Activated CD4-positive, alpha-beta T cell treated with anti-CD3 and anti-CD28 coated beads, Interleukin-2, amount 50 U/mL, for 4 hours (primary cell): ENCODE measurements around the gene PLK3.
"Not testable (repeated sequence)": the region's sequence is repeated elsewhere in the genome, so short reads cannot be mapped to it uniquely, and the experiment has no call there.

Experiments
- DNase-seq, 2 experiments: peaks; one replicate each; pipeline ENCODE4 v3.0.0-alpha.2; 2020

Gene PLK3

DNA sequence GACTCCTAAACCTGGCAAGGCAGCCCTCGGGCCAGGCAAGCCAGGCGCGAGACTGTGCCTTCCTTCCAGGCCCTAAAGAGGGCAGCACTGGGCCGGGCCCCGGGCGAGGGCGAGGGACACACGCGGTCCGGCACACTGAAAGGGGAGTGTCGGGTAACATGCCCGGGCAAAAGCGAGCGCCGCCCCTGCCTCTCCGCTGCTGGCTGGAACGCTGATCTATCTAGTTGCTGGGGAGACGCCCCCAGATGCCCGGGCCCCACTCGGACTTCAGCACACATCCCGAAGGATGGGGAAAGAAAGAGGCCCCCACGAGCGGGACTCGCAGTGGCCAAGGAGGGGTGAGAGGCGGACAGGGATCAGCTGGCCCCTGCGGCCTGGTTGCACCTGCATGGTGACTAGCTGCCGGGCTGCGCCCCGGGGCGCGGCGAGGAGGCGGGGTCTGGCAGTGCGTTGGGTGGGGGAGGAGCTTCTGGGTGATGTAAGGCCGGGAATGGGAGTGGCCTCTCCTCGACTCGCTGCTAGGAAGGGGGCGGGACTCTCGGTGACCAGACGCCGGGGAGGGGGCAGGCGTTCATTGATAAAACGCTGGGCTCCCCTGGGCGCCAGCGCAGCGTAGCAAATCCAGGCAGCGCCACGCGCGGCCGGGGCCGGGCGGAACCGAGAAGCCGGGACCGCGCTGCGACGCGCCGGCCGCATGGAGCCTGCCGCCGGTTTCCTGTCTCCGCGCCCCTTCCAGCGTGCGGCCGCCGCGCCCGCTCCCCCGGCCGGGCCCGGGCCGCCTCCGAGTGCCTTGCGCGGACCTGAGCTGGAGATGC is at the start of gene PLK3:
TSS of gene PLK3 (plus strand) at position 608 of the 815 bp plus-strand sequence. CDS start at position 695, 87 bp downstream.
- peak; percentile 98 for DNase-seq

DNA sequence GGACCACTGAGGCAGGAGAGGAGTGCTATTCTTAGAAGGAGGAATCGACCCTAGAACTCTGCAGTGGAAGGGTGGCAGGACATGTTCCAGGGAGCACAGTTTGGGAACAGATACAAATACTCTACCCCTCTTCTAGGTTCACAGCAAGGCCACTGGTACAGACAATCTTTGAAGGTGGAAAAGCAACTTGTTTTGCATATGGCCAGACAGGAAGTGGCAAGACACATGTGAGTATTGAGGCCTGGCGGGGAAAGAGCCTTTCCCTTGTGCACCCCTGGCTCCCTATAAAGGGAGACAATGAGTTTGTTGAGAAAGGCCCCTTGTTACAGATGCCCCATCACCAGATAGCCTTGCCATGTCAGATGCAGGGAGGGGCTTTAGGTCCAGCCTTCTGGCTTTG is 42.8 kb upstream of the PLK3 start:
- DNase-seq: no peak

DNA sequence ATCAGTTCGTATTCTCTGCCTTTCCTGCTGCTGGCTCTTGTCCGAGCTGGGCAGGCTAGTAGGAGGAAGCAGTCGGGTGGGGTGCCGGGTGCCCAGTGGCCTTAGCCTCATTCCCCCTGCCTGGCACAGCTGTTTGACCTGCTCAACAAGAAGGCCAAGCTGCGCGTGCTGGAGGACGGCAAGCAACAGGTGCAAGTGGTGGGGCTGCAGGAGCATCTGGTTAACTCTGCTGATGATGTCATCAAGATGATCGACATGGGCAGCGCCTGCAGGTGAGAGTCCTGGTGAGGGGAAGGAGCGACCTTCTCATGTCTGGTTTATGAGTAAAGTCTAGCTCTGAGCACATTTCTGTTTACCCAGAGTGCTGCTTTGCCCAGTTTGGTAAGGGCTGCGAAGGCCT is 41.1 kb upstream of the PLK3 start:
- no peak for DNase-seq

DNA sequence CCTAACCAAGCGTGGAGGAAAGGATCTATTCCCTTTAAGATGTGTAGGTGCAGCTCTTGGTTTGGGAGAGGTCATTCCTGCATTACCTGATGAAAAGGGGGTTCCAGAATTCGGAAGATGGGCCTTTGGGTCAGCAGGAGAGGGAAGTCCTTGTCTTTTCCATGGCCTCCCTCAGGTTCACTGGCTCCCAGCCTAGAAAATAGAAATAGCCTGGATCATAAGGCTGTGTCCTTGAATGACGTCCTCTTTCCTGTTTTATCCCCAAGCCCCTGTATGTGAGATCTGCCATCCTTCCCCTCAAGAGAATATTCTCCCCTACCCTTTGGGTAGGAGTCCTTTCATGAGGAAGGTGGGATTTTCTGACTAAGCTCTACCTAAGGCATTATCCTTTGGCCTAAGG is 39.3 kb upstream of the PLK3 start:
- no peak for DNase-seq

DNA sequence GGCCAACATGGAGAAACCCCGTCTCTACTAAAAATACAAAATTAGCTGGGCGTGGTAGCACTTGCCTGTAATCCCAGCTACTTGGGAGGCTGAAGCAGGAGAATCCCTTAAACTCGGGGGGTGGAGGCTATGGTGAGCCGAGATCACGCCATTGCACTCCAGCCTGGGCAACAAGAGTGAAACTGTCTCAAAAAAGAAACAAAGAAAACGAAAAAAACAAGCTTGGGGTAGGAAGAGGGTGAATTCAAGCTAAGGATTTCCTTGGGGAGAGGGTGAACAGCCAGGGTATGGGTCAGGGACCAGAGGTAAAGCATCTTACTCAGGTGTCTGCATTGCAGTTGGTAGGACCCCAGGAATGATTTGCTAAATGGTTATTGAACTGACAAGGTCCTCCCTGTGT is 33.8 kb upstream of the PLK3 start:
- not testable (repeated sequence) for DNase-seq

DNA sequence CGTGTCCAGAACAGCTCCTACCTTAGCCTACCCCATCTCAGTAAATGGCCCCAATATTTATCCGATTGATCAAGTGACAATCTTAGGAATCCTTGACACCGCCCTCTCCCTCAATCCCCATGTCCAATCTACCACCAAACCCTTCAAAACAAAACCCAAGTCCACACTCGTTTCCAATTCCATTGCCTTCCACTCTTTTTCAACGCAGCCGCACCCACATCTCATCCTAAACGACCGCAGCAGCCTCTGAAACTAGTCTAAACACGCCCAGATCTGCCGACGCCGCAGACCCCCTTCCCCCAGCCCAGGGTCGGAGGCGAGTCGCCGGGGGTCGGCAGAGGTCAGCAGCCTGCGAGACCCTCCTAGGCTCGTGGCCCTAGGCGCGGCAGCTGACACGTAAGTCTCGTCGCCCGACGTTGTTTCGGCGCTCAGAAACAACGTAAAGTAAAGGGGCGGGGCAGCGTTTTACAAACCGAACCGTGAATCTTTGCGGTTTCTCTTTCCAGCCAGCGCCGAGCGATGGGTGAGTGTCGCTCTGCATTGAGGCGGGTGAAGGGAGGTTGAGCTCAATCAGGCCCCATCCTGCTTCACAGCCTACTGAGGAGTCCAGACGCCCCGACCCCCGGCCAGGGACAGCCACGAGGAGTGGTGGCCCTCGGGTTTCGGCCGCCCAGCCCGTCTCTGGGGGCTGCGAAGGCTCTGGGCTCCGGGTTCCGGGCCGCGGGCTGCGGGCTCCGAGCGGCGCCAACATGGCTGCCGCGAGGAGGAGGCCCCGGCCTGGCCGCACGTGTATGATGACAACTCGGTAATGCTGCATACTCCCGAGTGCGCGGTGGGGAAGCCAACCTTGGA is 24.9 kb upstream of the PLK3 start, which contains the start of gene RPS8:
TSS of gene RPS8 (plus strand) at position 463 of the 852 bp plus-strand sequence. CDS start at position 520, 57 bp downstream.
- DNase-seq: peak; percentile 86

DNA sequence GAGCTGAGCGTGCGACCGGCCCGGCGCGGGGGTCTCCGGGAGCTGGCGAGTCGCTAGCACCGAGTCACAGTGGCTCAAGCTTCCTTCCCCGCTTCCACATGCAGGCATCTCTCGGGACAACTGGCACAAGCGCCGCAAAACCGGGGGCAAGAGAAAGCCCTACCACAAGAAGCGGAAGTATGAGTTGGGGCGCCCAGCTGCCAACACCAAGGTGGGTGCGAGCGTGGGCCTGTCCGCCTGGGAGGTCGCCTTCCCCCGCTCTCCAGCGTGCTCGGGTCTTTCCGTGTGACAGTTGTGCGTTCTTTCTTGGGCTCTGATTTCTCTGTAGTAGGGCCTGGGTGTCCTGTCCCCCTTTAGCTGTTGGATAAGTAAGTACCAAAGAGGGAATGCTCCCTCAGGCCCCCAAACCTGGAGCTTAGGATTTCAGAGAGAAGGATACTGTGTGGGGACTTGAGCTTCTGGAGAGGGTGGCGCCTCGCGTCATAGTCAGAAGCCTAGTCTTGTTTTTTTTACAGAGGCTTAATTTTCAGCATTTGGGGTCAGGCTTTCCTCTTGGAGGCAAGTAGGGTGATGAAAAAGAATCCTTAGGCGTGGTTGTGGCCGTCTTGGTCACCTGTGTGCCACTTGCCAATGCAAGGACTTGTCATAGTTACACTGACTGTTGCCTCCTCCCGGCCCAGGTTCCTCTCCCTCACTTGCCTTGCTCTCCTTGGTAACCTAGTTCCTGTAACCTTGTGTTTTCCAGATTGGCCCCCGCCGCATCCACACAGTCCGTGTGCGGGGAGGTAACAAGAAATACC is 24.0 kb upstream of the PLK3 start:
- peak; percentile 33 to 55 for DNase-seq

DNA sequence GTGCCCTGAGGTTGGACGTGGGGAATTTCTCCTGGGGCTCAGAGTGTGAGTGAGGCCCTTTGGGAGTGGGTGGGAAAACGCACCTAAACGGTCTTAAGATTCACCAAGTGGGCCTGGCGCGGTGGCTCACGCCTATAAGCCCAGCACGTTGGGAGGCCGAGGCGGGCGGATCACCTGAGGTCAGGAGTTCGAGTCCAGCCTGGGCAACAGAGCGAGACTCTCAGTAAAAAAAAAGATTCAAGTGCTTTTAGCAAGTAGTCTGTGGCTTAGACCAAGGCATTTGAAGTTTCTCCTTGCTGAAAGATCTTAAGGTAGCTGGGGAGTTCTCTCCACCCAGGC is 23.5 kb upstream of the PLK3 start:
- no peak for DNase-seq

DNA sequence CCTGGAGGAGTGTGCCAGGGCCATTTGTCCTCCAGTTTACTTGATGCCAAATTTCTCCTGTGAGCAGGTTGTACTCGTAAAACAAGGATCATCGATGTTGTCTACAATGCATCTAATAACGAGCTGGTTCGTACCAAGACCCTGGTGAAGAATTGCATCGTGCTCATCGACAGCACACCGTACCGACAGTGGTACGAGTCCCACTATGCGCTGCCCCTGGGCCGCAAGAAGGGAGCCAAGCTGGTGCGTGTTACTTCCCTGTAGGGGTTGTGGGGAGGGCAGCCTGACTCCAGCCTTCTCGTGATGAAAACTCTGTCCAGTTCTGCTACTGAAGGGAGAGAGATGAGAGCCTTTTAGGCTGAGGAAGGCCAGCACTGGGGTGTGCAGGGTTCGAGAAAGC is 22.6 kb upstream of the PLK3 start:
- DNase-seq: no peak

DNA sequence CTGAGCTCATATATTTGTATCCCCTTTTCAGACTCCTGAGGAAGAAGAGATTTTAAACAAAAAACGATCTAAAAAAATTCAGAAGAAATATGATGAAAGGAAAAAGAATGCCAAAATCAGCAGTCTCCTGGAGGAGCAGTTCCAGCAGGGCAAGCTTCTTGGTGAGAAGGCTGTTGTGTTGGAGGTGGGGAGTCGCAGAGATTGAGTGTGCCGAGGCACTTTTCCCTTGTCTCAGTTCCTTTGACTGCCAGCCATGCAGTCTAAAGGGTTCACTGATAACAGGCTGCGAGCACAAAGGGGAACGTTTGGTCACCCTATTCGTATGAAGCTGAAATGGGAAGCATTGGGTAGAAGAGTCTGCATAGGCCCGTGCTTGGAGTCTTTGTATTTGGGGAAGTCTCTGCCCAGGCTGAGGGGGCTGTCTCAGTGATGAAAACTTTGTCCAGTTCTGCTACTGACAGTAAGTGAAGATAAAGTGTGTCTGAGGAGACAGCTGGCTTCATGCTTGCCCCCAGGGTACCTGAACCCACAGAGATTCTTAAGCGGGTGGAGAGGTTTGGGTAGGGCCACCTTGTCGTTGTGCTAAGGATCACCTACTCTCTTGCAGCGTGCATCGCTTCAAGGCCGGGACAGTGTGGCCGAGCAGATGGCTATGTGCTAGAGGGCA is 22.1 kb upstream of the PLK3 start:
- DNase-seq: no peak

DNA sequence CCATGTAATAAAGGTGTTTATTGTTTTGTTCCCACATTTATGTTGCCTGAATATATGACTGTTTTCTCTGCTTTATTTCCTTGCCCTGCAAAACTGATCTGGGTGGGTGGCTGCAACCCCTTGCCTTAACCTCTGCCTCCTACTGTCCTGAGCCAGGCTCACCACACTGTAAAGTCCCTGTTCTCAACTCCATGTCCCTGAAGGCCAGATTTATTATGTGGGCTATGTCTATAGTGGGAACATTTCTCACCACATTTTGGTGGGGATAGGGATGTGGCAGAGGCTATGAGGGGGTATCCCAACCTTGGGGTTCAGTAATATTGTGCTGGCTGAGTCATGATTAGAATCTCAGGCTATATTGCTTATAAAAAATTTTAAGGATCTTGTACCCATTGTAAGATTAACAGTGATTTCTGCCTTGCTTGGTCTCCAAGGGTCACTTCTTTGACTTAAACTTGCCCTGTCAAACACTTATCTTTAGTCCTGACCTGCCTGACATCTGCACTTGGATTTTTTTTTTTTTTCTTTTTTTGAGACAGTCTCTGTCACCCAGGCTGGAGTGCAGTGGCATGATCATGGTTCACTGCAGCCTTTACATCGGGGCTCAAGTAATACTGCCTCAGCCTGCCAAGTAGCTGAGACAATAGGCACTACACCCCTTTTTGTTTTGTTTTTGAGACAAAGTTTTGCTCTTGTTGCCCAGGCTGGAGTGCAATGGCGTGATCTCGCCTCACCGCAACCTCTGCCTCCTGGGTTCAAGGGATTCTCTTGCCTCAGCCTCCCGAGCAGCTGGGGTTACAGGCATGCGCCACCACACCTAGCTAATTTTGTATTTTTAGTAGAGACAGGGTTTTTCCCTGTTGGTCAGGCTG is 21.2 kb upstream of the PLK3 start:
- DNase-seq: no peak

DNA sequence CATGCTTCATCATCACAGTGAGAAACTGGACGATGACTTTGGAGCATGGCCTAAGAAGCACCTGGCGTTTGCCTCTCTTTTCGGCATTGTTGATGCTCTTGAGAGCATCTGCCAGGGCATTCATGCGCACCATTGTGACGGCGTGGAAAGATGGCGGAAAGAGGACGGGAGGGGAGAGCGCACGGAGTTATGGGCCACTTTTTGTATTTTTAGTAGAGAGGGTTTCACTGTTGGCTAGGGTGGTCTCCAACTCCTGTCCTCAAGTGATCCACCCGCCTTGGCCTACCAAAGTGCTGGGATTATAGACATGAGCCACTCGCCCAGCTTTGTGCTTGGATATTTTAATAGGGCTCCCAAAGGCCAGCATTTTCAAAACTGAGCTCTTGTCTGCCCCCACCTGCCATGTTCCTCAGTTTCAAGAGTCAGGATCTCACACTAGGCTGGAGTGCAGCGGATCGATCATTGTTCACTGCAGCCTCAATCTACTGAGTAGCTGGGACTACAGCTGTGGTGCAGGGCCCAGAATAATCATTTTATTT is 19.5 kb upstream of the PLK3 start:
- DNase-seq: no peak

DNA sequence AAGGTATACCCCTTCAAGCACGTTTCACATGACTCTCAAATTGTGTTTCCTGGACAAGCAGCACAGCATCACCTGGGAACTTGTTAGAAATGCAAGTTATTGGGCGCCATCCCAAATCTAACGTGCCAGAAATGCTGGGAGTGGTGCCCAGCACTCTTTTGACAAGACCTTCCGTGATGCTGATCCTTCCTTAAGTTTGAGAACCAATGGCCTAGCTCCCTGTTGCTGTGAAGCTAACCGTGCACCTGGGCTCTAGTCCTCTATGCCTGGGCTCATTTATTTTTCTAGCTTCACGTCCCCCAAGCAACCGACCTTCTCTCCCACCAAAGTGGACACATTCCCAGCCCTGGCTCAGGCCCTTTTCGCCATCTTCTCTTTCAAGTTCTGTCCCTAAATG is 16.5 kb upstream of the PLK3 start:
- no peak for DNase-seq

DNA sequence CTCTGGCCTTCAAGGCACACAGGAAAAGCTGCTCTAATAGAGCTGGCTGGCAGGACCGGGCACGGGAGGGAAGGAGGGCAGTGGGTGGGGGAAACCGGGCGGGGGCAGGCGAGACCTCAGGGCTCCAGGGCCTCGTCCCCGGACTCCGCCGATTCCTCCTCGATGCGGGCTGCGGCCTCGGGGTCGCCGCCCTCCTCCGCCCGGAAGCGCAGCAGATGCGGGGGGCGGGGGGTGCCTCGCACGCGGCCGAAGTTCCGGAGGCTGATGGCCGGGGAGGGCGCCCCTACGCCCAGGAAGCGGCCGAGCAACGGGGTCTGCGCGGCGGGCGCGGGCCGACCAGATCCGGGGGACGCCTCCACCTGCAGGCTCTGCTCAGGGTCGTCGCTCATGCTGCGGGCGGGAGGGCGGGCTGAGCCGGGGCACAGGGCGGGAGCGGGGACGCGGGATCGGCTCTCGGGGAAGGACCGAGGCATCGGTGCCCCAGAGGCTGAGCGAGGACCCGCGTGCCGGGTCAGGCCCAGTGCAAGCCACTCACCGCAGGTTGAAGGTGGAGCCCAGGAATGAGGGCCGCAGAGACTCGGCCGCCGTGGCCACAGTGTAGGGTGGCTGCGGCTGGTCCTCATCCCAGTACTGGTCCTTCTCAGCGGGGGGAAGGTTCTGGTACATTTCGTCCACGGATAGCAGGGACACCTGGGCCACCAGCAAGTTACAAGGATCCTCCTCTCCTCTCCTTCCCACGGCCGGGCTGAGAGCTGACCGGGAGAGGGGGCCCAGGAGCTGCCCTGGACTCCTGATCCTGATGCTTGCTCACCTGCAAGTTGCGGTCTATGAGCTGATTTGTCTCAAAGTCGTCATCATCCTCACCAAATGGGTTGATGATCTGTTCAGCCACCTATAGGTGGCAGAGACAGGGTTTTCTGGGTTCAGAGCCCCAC is 15.8 kb upstream of the PLK3 start:
- no peak for DNase-seq

DNA sequence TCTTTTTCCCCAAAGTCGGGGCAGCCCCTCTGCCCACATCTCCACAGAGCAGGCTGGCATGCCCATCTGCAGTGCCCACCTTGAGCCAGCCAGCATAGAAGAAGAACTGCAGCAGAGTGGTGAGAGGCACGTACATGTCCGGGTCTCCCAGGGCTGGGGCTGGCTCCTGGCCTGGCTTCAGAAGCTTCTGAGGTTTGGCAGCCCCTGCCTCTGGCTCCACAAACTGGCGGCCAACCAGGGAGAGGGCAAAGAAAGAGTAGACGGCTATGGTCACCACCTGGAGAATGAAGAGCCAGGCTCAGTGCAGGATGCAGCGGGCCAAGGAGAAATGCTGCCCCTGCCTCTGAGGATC is 15.2 kb upstream of the PLK3 start:
- DNase-seq: no peak

DNA sequence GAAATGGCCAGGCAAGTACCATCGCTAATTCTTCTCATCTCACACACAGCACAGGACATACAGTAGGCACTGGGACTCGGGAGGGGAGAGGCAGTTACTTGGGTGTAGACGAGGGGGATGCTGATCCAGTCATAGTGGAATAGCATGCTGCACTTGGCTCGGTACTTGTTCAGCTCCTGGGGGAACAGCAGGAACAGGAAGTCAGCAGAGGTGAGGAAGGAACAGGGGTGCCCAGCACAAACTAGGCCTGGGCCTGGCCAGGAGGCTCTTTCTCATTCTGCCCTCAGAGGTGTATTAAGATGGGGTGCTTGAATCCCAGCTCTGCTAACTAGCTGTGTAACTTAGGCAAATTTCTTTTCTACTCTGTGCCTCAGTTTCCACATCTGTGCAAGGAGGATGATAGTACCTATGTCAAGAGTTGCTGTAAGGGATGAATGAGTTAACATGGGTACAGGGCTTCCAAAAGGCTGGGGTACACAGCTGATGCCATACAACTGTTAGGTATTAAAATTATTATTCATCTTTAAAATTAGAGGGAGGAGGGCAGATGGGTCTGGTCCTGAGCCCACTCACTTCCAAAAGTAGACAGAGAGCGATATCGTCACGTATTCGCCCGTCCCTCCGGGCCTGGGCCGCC is 14.6 kb upstream of the PLK3 start:
- DNase-seq: no peak

DNA sequence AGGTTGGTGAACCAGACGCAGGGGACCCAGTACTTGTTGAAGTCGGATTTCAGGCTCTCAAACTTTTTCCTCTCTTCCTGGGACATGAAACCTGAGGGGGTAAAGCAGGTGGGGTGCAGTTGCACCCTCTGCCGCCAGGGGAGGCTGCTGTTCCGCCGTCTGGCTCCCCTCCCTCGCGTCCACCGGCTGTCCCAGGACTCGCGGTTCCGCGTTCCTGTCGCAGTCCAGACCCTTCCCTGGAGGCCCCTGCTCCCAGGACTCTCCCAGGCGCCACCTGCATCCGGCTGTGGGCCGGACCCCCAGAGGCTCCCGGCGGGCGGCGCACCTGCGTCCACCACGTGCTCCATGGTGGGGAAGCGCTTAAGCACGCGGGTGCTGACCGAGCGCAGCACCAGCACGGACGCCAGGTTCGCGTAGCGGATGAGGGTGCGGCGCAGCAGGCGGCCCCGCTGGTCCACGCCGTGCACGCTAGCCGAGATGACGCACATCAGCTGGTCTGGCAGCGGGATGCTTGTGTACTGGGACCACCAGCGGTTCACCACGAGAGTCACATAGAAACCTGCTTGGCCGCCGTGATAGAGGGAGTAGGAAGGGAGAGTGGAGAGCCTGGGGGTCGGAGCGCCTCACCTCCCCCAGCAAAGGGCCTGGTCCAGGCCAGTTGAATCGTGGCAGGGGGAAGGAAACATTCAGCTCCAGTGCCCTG is 13.9 kb upstream of the PLK3 start:
- DNase-seq: peak; percentile 74

DNA sequence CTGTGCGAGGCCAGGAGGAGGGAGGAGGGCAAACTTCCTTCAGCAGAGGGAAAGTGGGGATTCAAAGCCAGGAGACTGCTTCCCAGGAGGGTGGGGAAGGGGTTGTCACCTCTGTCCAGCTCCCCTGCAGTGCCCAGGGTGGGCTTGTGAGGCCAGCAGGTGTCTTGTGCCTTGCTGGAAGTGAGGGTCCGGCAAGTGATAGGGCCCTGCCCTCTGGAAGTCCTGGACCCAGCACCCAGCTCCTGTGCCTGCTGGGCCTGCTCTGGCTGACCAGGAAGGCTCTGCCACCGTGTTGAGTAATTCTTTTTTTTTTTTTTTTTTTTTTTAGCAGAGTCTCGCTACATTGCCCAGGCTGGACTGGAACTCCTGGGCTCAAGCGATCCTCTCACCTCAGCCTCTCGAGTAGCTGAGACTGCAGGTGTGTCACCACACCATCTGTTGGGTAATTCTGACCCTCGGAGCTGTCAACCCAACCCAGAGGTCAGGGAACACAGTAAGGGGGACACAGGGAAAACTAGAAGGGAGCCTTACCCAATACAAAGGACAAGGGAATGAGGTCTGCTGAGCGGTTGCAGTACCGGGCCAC is 13.2 kb upstream of the PLK3 start:
- DNase-seq: no peak

DNA sequence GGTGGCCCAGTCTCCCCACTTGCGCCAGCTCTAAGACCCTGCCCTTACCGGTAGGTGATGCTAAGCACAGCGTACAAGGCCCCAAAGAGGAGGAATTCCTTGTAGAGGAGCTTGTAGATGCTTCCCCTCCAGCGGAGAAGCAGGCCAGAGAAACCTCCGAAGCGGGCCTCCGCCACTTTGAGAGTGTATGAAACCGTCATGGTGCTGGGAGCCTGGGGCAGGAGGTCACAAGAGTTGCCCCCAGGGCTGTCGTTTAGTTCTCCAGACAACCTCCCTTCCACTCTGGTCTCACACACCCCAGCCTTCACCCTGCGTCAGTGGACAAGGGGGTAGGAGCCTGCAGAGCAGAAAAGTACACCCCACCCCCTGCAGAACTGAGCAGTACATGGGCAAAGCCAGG is 12.7 kb upstream of the PLK3 start:
- no peak for DNase-seq
